ENCODE data around the gene NDUFC1. TPM values are rescaled to one million over a fixed set of nuclear protein-coding genes. Genes with fewer than 3 reads are reported as not detected.

The NDUFC1 gene
- total RNA-seq, 1 donor from 2014 or later = 222 TPM

- H3K36me3 ChIP-seq = peaks cover 33% of the 10 kb centered on the region
- H3K27ac ChIP-seq (replicated peaks) = peak overlapping the region; percentile 92
- H3K4me3 ChIP-seq = peak overlapping the region; percentile 78
- TF ChIP-seq CTCF (IDR thresholded peaks at IDR 0.05; ENCODE audit: borderline replicate concordance) = no peak
- no peaks in the 10 kb centered on the region for H3K27me3 ChIP-seq (ENCODE audit: low read depth)
- intact Hi-C loops (cut with micrococcal nuclease) = loop anchor here (5.0 to 10.0 kb wide), 3 partner anchors 119 to 261 kb away; partner anchors contain the start of gene ELF2
- DNase-seq = no peak
- H3K9me3 ChIP-seq (replicated peaks) = no peaks in the 10 kb centered on the region
- H3K4me1 ChIP-seq = peaks cover 71% of the 10 kb centered on the region
These were observed 6.4 kb downstream of the NDUFC1 start for GRCh38 chr4:139295942-139296299.

GRCh38 chr4:139295206-139295941 is 6.9 kb downstream of the NDUFC1 start:
- intact Hi-C loops (cut with micrococcal nuclease) = loop anchor here (5.0 to 10.0 kb wide), 3 partner anchors 118 to 261 kb away; partner anchors contain the start of gene ELF2
- TF ChIP-seq CTCF (IDR thresholded peaks at IDR 0.05; ENCODE audit: borderline replicate concordance) = peak; percentile 95
- Histone ChIP-seq H3K4me3 (peak overlapping the region; percentile 78), H3K27ac (replicated peaks) (peak overlapping the region; percentile 92), H3K4me1 (peaks cover 65% of the 10 kb centered on the region), H3K36me3 (peaks cover 39% of the 10 kb centered on the region), H3K9me3 (replicated peaks) (no peaks in the 10 kb centered on the region), H3K27me3 (ENCODE audit: low read depth) (no peaks in the 10 kb centered on the region)
- peak; percentile 97 for DNase-seq

GRCh38 chr4:139286186-139286698 is 16.0 kb downstream of the NDUFC1 start:
- H3K4me3 ChIP-seq = no peak overlapping the region
- TF ChIP-seq CTCF (IDR thresholded peaks at IDR 0.05; ENCODE audit: borderline replicate concordance) = no peak
- intact Hi-C loops (cut with micrococcal nuclease) = no loop called here
- DNase-seq = no peak
- no peaks in the 10 kb centered on the region for H3K27me3 ChIP-seq (ENCODE audit: low read depth)
- H3K27ac ChIP-seq (replicated peaks) = no peak overlapping the region
- H3K4me1 ChIP-seq = no peaks in the 10 kb centered on the region
- peaks cover 39% of the 10 kb centered on the region for H3K36me3 ChIP-seq
- no peaks in the 10 kb centered on the region for H3K9me3 ChIP-seq (replicated peaks)

- DNase-seq = no peak
- H3K9me3 ChIP-seq (replicated peaks) = no peaks in the 10 kb centered on the region
- peaks cover 16% of the 10 kb centered on the region for H3K4me1 ChIP-seq
- intact Hi-C loops (cut with micrococcal nuclease) = no loop called here
- no peak for TF ChIP-seq CTCF (IDR thresholded peaks at IDR 0.05; ENCODE audit: borderline replicate concordance)
- H3K36me3 ChIP-seq = peaks cover 5% of the 10 kb centered on the region
- H3K27ac ChIP-seq (replicated peaks) = no peak overlapping the region
- no peak overlapping the region for H3K4me3 ChIP-seq
- peaks cover 24% of the 10 kb centered on the region for H3K27me3 ChIP-seq (ENCODE audit: low read depth)
These were observed 19.6 kb downstream of the NDUFC1 start for GRCh38 chr4:139282721-139283075.

- Histone ChIP-seq H3K36me3 (no peaks in the 10 kb centered on the region), H3K4me3 (no peak overlapping the region), H3K27ac (replicated peaks) (no peak overlapping the region), H3K27me3 (ENCODE audit: low read depth) (peaks cover 29% of the 10 kb centered on the region), H3K4me1 (peaks cover 16% of the 10 kb centered on the region), H3K9me3 (replicated peaks) (no peaks in the 10 kb centered on the region)
- DNase-seq = no peak
- intact Hi-C loops (cut with micrococcal nuclease) = no loop called here
- no peak for TF ChIP-seq CTCF (IDR thresholded peaks at IDR 0.05; ENCODE audit: borderline replicate concordance)
These were observed 20.1 kb downstream of the NDUFC1 start for GRCh38 chr4:139282065-139282720.

All from left ventricle myocardium inferior (tissue), 1 donor.